ENCODE measurements around the gene CRYBA1.

DNA sequence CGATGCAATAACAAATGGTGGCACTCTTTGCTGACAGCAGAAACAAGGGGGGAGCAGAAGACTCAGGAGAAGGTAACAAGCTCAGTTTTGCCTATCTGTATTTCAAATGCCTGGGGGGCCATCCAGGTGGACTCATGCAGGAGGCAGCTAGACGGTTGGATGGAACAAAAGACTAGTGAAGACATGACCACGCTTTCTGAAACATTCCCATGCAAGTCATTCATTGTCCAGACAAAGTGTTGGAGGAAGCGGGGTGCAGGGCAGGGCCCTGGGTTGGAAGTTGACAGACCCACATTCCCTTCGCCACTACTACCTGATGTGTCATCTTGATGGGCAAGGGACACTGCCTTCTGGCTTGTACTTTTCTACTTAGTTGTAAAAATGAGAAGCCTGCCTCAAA, 29.8 kb upstream of the CRYBA1 start:
- TF ChIP-seq, protein P1, sequence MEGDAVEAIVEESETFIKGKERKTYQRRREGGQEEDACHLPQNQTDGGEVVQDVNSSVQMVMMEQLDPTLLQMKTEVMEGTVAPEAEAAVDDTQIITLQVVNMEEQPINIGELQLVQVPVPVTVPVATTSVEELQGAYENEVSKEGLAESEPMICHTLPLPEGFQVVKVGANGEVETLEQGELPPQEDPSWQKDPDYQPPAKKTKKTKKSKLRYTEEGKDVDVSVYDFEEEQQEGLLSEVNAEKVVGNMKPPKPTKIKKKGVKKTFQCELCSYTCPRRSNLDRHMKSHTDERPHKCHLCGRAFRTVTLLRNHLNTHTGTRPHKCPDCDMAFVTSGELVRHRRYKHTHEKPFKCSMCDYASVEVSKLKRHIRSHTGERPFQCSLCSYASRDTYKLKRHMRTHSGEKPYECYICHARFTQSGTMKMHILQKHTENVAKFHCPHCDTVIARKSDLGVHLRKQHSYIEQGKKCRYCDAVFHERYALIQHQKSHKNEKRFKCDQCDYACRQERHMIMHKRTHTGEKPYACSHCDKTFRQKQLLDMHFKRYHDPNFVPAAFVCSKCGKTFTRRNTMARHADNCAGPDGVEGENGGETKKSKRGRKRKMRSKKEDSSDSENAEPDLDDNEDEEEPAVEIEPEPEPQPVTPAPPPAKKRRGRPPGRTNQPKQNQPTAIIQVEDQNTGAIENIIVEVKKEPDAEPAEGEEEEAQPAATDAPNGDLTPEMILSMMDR (IDR thresholded peaks at IDR 0.05; ENCODE audit: extremely low read depth in 1 of 2, insufficient read depth in 1 of 2, low read depth in 1 of 2, low read length in 2 of 2): no peak
- TF ChIP-seq, protein P2, sequence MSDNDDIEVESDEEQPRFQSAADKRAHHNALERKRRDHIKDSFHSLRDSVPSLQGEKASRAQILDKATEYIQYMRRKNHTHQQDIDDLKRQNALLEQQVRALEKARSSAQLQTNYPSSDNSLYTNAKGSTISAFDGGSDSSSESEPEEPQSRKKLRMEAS (IDR thresholded peaks at IDR 0.05; ENCODE audit: insufficient read depth, insufficient read length): no peak
- TF ChIP-seq EZH2 (IDR thresholded peaks at IDR 0.05; ENCODE audit: borderline replicate concordance, low read depth, low read length, severe bottlenecking) (no peak), FOS (IDR thresholded peaks at IDR 0.05; ENCODE audit: borderline replicate concordance, insufficient read depth, low read length) (no peak), POLR2AphosphoS5 (IDR thresholded peaks at IDR 0.05; ENCODE audit: insufficient read depth, low read depth, low read length) (no peak)
